Ishikawa (cell line): ENCODE results near the gene IL10RB.

ENCODE experiments used
- CEBPB ChIP-seq: IDR thresholded peaks from 2 replicates; pipeline ENCODE4 v1.6.1; 2012
- CREB1 ChIP-seq: IDR thresholded peaks from 2 replicates; pipeline ENCODE4 v1.6.1; 2012; ENCODE audit warnings: low read depth
- EGR1 ChIP-seq: IDR thresholded peaks from 2 replicates; pipeline ENCODE4 v1.6.1; 2012
- EP300 ChIP-seq: IDR thresholded peaks from 2 replicates; pipeline ENCODE4 v1.6.1; 2012; ENCODE audit warnings: borderline replicate concordance
- FOXM1 ChIP-seq: IDR thresholded peaks from 2 replicates; pipeline ENCODE4 v1.6.1; 2012; ENCODE audit warnings: low read depth, borderline replicate concordance
- MAX ChIP-seq: IDR thresholded peaks from 2 replicates; pipeline ENCODE4 v1.6.1; 2012
- REST ChIP-seq: IDR thresholded peaks from 2 replicates; pipeline ENCODE4 v1.6.1; 2012; ENCODE audit warnings: low read depth, mild to moderate bottlenecking
- TAF1 ChIP-seq: IDR thresholded peaks from 2 replicates; pipeline ENCODE4 v1.6.1; 2012; ENCODE audit warnings: low read depth, mild to moderate bottlenecking
- TCF12 ChIP-seq: IDR thresholded peaks from 2 replicates; pipeline ENCODE4 v1.6.1; 2012; ENCODE audit warnings: low read depth
- USF1 ChIP-seq: IDR thresholded peaks from 2 replicates; pipeline ENCODE4 v1.6.1; 2012
- YY1 ChIP-seq: IDR thresholded peaks from 2 replicates; pipeline ENCODE4 v1.6.1; 2012; ENCODE audit warnings: low read depth
- ZBTB7A ChIP-seq: IDR thresholded peaks from 2 replicates; pipeline ENCODE4 v1.6.1; 2012; ENCODE audit warnings: low read depth

GRCh38 chr21:33261635-33262034, 4.5 kb upstream of the IL10RB start:
- TF ChIP-seq USF1: no peak
- no peak for TF ChIP-seq REST
- TF ChIP-seq TAF1: no peak
- TF ChIP-seq CREB1: no peak
- TF ChIP-seq FOXM1: no peak
- no peak for TF ChIP-seq TCF12
- no peak for TF ChIP-seq MAX
- no peak for TF ChIP-seq EP300
- no peak for TF ChIP-seq ZBTB7A
- no peak for TF ChIP-seq CEBPB
- TF ChIP-seq EGR1: no peak
- TF ChIP-seq YY1: no peak
